WI38 (cell line): ENCODE measurements around the gene STK11.

Experiments
- H3K4me3 ChIP-seq: 2 replicates; pipeline ENCODE4 v1.5.1; 2011; ENCODE audit warnings: low read depth, mild to moderate bottlenecking, control low read depth, low read length
- CTCF ChIP-seq: IDR thresholded peaks from 2 replicates; pipeline ENCODE4 v1.5.1; 2012; ENCODE audit warnings: low read depth, mild to moderate bottlenecking, control low read depth, low read length

STK11 gene

GRCh38 chr19:1222394-1222793, 16.8 kb downstream of the STK11 start:
- TF ChIP-seq CTCF: no peak
- no peak overlapping the region for H3K4me3 ChIP-seq

- peak; percentile 40 for TF ChIP-seq CTCF
- H3K4me3 ChIP-seq: no peak overlapping the region
Measured at GRCh38 chr19:1223018-1223855, 17.7 kb downstream of the STK11 start.

DNA sequence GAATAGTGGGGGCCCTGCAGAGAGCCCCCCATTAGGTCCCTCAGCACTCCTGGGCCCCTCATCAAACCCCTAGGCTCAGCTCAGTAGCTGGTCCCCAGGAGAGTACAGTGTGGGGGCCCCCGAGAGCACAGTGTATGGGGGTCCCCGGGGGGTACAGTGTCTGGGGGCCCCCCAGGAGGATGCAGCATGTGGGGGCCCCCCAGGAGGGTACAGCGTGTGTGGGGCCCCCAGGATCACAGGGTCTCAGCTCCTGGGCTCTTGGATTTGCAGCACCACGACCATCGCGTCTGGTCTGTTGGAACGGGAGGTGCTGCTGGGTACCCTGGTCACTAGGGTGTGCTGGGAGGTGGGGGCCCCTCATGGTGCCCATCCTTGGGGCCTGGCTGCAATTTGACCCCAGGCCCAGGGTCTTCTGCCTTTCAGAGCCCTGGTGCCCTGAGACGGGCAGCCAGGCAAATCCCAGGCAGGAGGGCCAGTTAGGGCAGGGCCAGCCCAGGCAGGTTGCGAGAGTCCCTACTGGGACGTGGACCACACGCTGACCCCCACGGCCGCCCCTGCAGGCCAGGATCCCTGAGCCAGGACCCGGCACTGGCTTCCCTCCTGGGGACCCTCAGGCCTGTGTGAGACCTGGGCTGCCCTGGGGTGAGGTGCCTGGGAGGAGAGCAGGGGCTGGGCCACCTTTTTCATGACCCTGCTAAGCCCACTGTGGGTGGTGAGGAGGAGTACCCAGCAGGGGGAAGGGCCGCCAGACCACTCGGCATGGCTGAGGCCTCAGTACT, 18.7 kb downstream of the STK11 start:
- TF ChIP-seq CTCF: no peak
- no peak overlapping the region for H3K4me3 ChIP-seq

DNA sequence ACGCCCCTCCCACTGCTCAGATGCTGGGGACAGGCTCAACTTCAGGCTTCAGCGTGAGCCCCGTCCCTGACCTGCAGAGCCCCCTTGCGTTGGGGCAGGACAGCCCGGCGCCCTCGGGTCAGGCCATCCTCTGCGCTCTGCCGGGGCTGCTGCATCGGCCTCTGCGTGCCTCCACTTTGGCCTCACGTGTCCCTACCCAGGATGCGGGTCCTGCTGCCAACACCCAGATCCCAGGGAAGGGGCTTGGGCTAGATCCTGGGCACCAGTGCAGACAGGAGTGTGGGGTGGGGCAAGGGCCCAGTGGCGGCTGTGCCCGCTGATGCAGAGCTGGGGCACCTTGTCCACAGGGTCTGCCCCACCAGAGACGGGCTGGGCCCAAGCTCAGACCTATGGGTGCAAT, 19.3 kb downstream of the STK11 start:
- no peak for TF ChIP-seq CTCF
- H3K4me3 ChIP-seq: no peak overlapping the region

DNA sequence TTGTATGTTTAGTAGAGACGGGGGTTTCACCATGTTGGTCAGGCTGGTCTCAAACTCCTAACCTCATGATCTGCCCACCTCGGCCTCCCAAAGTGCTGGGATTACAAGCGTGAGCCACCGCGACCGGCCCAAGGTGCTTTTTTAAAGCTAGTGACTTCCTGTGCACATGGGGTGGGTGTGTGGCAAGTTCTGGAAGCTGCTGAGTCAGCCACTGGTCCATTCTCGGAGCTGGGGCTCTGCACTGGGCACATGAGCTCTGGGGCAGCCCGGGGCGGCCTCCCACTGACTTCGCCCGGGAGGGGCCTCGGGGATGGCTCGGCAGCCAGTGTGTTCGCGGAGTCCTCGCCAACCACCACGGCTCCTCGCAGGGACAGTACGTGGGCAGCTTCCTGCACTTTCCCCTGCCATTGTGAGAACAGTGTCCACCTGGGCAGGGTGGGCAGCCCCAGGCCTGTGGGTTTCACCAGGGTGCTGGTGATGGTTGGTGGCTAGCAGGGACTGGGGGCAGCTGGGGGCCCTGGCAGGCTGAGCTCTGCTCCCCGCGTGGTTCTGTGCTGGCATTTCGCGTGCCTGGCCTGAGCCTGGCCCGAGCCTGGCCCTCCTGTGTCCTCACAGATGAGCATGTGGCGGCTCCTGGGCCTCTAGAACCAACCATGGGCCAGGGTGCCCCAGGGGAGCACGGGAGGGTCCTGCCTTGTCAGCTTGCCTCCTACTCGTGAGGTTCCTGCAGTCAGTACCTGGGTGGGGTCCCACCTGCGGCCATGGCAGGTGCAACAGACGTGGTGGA, 20.1 kb downstream of the STK11 start:
- no peak overlapping the region for H3K4me3 ChIP-seq
- TF ChIP-seq CTCF: no peak

DNA sequence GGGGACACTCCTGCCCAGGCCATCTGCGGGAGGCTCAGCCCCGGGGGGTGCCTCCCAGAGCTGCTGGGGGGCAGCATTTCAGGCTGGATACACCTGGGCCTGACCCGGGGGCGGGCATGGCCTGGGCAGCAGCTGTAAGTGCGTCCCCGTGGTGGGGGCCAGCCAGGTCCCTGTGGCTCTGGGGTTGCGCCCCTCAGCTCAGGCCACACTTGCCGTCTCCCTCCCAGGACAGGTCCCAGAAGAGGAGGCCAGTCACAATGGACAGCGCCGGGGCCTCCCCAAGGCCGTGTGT, 20.6 kb downstream of the STK11 start:
- TF ChIP-seq CTCF: no peak
- H3K4me3 ChIP-seq: no peak overlapping the region
